SKM-1 (cell line): ENCODE results near the gene NADK.
A peak's percentile ranks its signal among the peaks of the same experiment; 100 is the strongest.
"Not testable (repeated sequence)": the region's sequence is repeated elsewhere in the genome, so short reads cannot be mapped to it uniquely, and the experiment has no call there.

ENCODE experiments used
- DNase-seq: peaks from one replicate; lab custom pipeline; 2025; ENCODE audit not compliant: unreplicated experiment; lab: John Stamatoyannopoulos, UW

Gene NADK

GRCh38 chr1:1748686-1749321 is 29.5 kb downstream of the NADK start:
- DNase-seq, result no peak

GRCh38 chr1:1746566-1746909 is 31.7 kb downstream of the NADK start:
- DNase-seq, result not testable (repeated sequence)

DNA sequence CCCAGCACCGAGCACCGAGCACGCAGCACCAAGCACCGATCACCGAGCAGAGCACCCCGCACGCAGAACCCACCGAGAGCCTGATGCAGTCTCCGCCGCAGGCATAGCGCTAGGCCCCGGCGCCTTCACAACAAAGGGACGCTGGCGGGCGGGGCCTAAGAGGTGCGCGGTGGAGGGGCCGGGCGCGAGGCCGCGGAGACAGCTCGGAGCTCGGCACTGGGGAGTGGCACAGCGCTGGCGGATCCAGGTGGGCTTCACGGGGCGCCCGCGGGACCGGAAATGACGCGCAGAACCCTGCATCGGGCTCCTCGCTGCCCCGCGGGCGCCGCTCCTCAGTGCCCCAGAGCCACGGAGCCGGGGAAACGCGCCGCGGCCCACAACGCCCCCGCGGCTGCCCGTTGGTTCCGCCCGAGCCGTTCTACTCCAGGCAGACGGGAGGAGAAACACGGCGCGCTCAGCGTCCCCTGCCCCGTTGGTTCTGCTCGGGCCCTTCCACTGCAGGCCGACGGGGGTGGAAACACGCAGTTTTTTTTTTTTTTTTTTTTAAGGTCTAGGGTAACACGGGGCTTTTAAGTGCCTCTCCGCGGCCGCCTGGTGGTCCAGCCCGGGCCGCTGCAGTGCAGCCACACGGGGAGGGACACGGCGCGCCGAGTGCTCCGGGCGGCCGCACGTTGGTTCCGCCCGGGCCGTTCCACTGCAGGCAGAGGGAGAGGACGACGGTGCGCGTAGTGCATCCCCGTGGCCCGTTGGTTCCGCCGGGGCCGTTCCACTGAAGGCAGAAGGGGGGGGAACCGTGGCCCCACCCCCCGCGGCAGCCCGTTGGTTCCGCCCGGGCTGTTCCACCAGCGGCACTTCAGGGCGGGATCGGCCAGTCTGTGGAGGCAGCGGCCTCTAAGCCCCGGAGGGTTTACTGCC is 32.4 kb downstream of the NADK start:
- DNase-seq, result not testable (repeated sequence)

DNA sequence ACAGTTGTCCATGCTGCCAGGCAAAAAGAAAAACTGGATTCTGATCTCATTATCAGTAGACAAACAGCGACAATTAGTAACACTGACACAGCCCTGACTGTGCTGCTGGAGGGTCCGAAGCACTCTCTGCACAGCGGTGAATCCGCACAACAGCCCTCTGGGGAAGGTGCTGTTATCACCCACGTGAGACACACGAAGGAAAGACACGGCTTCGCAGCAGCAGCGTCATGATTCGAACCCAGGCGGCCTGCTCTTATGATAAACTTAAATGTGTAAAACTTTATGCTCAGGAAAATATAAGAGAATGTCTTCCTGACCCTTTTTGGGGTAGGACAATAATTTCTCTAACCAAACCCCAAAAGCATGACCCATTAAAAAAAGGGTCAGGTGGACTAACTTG is 35.7 kb downstream of the NADK start:
- not testable (repeated sequence) for DNase-seq

GRCh38 chr1:1741013-1741412 is 37.3 kb downstream of the NADK start:
- not testable (repeated sequence) for DNase-seq

- DNase-seq, result not testable (repeated sequence)
Measured at GRCh38 chr1:1738799-1739337, 39.4 kb downstream of the NADK start.

DNA sequence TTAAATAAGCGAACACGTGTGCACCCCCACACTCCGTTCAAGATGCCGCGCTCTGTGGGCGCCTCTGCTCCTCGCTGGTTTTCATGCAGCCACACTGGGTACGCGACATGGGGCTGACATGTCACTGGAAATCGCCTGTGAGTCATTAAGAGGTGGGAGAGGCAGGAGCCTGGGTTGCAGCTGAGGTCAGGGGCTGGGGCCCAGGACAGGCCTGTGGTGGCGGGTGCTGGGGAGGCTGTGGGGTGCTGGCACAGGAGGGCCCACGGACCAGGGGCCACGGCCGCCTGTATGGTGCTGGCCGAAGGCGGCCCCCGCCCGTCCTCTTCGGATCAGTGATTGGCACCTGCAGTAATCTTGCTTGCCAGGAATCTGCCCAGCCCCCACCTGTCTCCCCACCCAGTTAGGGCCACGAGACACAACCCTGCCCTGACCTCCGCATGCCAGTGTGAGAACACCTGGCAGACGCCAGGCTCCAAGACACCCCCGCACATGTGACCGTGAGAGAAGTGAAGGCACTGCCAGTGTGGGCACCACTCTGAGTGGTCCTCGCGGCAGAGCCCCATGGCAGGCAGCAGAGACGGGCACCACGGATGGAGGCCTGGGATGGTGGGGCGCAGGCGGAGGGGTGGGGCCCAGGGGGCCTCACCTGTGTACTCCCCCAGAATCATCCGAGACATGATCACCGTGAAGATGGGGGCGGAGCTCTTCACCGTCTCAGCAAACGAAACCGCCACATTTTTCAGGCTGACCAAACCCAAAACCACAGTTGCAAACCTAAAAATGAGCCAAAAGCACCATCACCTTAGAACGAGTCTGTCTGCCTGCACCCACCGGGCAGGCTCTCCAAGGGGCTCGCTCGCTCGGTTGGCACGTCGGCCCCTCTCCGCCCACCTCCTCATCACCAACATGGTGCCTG is 40.3 kb downstream of the NADK start:
- DNase-seq, result not testable (repeated sequence)

GRCh38 chr1:1732381-1732780 is 45.9 kb downstream of the NADK start:
- DNase-seq, result no peak

DNA sequence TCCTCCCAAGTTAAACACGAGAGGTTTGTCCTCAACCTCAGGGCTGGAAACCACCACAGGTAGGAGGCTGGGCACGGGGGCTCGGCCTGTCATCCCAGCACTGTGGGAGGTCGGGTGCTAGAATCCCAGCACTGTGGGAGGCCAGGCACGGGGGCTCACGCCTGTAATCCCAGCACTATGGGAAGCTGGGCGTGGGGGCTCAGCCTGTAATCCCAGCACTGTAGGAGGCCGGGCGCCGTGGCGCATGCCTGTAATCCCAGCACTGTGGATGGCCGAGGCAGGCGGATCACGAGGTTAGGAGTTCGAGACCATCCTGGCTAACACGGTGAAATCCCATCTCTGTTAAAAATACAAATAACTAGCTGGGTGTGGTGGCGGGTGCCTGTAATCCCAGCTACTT is 47.4 kb downstream of the NADK start:
- DNase-seq, result no peak

GRCh38 chr1:1730230-1730629 is 48.0 kb downstream of the NADK start:
- DNase-seq, result not testable (repeated sequence)

DNA sequence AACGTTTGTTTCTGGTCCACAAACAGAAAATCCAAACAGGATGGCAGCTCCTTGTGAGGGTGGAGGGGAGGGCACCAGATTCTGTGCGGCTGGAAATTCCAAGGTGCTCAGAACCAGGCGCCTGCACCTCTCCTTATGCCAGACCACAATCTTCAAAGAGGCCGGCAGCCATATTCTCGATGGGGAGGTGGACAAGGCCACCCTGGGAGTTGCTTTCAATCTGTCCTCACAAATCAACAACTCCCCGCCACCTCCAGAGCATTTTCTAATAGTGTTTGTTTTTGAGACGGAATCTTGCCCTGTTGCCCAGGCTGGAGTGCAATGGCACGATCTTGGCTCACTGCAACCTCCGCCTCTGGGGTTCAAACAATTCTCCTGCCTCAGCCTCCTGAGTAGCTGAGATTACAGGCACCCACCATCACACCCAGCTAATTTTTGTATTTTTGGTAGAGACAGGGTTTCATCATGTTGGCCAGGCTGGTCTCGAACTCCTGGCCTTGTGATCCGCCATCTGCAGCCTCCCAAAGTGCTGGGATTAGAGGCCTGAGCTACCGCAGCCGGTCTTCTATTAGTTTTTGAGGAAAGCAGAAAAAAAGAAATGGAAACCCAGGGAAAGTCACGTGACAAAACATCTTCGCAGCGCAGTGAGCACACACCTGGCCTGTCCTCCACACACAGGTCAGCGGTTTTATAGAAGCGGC is 49.0 kb downstream of the NADK start:
- not testable (repeated sequence) for DNase-seq

- not testable (repeated sequence) for DNase-seq
Measured at GRCh38 chr1:1728308-1729005, 49.8 kb downstream of the NADK start.

DNA sequence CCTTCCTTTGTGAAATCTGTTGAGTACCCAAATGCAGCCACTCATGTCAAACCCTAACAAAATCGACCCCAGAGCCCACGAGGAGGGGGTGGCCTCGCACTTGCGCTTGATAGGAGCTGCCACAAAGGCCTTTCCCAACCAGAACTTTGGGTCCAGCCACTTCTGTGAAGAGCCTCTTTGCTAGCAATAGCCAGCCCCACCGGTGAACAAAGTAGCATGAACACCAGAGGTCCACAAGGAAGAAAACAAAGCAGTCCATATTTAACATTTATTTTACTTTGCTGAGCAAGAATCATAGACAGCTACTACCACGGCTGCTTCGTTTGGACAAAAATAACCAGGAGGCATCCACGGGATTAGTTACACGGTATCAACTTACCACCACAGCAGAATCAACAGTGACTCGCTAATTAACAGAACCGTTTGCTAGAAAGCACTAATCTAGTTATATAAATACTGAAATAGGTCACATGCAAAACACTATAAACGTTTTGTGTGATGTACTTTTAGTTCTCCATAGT is 51.1 kb downstream of the NADK start:
- not testable (repeated sequence) for DNase-seq

GRCh38 chr1:1726088-1726487 is 52.2 kb downstream of the NADK start:
- DNase-seq, result not testable (repeated sequence)

GRCh38 chr1:1724035-1724864 is 54.0 kb downstream of the NADK start, which contains the start of gene CDK11A:
Gene CDK11A (minus strand): TSS chr1:1724357. CDS start chr1:1722818, 1,539 bp downstream.
- DNase-seq, result peak; percentile 95

- no peak for DNase-seq
Measured at GRCh38 chr1:1721201-1721600, 57.1 kb downstream of the NADK start.

DNA sequence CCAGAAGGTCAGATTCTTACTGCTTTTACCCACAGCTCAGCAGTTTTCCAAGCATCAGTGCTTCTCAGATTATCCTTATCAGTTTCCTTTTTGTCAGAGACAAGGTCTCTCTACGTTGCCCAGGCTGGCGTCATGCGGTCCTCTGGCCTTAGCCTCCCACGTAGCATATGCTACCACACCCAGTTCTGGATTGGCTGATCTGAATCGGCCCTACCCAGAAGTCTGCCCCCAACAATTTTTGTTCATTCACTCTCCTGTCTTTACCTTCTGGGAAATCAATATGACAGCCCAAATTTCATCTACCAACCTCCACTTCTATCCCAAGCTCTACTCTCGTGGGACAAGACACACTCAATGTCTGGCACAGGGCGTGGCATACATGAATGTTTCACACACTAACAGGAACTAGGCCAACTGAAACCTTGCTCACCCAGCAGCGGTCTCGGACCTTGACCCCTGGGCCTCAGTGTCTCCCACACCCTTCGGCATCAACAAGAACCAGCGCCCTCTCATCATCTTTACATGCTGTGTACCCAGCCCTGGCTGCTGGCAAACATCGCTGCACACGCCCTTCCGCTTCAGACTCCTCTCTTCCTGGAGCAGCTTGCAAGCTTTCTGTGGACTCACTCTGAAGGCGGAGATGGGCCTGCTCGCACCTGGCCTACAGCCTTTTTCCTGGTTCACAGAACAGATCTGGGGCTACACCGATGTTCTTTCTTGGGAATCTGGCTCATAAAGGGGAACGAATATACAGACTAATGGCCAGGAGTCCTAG is 63.0 kb downstream of the NADK start:
- DNase-seq, result not testable (repeated sequence)

DNA sequence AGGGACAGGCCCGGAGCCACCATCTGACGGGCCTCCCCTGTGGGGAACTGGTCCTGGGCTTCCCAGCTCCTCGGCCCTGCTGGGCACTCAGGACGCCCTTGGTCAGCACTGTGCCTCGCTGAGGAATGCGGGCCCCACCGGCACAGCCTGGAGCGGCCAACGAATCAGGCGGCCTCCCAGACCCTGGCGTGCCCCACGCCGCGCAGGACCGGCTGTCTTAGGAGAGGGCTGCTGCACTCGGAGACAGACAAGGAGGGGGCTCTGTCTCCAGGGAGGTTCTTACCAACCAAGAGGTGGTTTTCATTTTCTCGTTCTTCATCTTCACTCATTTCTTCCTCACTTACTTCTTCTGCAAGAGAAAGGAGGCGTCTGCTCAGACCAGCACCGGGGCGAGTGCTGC is 70.4 kb downstream of the NADK start:
- DNase-seq, result not testable (repeated sequence)
